ENCODE measurements around the gene FAM98B.

Gene FAM98B

GRCh38 chr15:38461066-38461833 lies 7.3 kb downstream of the FAM98B start:
- DNase-seq: no peak

GRCh38 chr15:38463893-38464292 lies 10.0 kb downstream of the FAM98B start:
- DNase-seq: peak; percentile 2

- DNase-seq: no peak
These were observed 10.7 kb downstream of the FAM98B start for GRCh38 chr15:38464675-38465074.

GRCh38 chr15:38470816-38471215 lies 16.9 kb downstream of the FAM98B start:
- DNase-seq: no peak

- DNase-seq: no peak
These were observed 18.0 kb downstream of the FAM98B start for GRCh38 chr15:38471974-38472373.

- DNase-seq: peak; percentile 13
These were observed 20.3 kb downstream of the FAM98B start for GRCh38 chr15:38474155-38474757.

GRCh38 chr15:38475361-38475760 lies 21.4 kb downstream of the FAM98B start:
- DNase-seq: no peak

GRCh38 chr15:38476120-38476519 lies 22.2 kb downstream of the FAM98B start:
- DNase-seq: no peak

- DNase-seq: no peak
These were observed 23.7 kb downstream of the FAM98B start for GRCh38 chr15:38477637-38478036.

- DNase-seq: no peak
These were observed 25.3 kb downstream of the FAM98B start for GRCh38 chr15:38479266-38479665.

- DNase-seq: no peak
These were observed 25.8 kb downstream of the FAM98B start for GRCh38 chr15:38479756-38480155.

GRCh38 chr15:38481113-38481512 lies 27.2 kb downstream of the FAM98B start:
- no peak for DNase-seq

GRCh38 chr15:38481761-38482160 lies 27.8 kb downstream of the FAM98B start:
- no peak for DNase-seq

- DNase-seq: no peak
These were observed 28.6 kb downstream of the FAM98B start for GRCh38 chr15:38482572-38482971.

- no peak for DNase-seq
These were observed 33.0 kb downstream of the FAM98B start for GRCh38 chr15:38486936-38487335.

- no peak for DNase-seq
These were observed 33.5 kb downstream of the FAM98B start for GRCh38 chr15:38487378-38487777.

- no peak for DNase-seq
These were observed 36.5 kb downstream of the FAM98B start for GRCh38 chr15:38490242-38490922.

- no peak for DNase-seq
These were observed 42.2 kb downstream of the FAM98B start for GRCh38 chr15:38496151-38496550.

- DNase-seq: no peak
These were observed 45.7 kb downstream of the FAM98B start for GRCh38 chr15:38499651-38500050.

GRCh38 chr15:38503496-38503895 lies 49.6 kb downstream of the FAM98B start:
- DNase-seq: peak; percentile 78

GRCh38 chr15:38504680-38505467 lies 50.9 kb downstream of the FAM98B start:
- DNase-seq: no peak

GRCh38 chr15:38506997-38507396 lies 53.1 kb downstream of the FAM98B start:
- no peak for DNase-seq

GRCh38 chr15:38507570-38507969 lies 53.6 kb downstream of the FAM98B start:
- DNase-seq: no peak
